Large intestine (tissue), 3 donors: ENCODE data around the gene MACROD1. TPM values are rescaled to one million over a fixed set of nuclear protein-coding genes. Genes with fewer than 3 reads are reported as not detected.

Source experiments
- DNase-seq, 2 donors: peaks; one replicate each; pipeline versions ENCODE4 v3.0.0 to v3.0.0-alpha.2; 2013
- H3K27ac ChIP-seq: one replicate; pipeline ENCODE4 v1.5.1; 2013; ENCODE audit warnings: low read length
- H3K27me3 ChIP-seq: 2 replicates; pipeline ENCODE4 v1.6.1; 2013; ENCODE audit warnings: low read length; ENCODE audit not compliant: control insufficient read depth, insufficient read depth
- H3K36me3 ChIP-seq: 2 replicates; pipeline ENCODE4 v1.6.1; 2013; ENCODE audit warnings: low read length; ENCODE audit not compliant: control insufficient read depth, insufficient read depth
- H3K4me1 ChIP-seq: one replicate; pipeline ENCODE4 v1.6.1; 2013; ENCODE audit warnings: low read length; ENCODE audit not compliant: control insufficient read depth, insufficient read depth
- H3K4me3 ChIP-seq: one replicate; pipeline ENCODE4 v1.5.1; 2013; ENCODE audit warnings: low read length
- H3K9me3 ChIP-seq: one replicate; pipeline ENCODE4 v1.6.1; 2013; ENCODE audit warnings: mild to moderate bottlenecking, low read depth, low read length, moderate library complexity; ENCODE audit not compliant: control insufficient read depth
- WGBS: methylation state at CpG from one replicate; pipeline ENCODE4 v1.1.5; 2013; ENCODE audit warnings: low lambda C conversion rate; ENCODE audit not compliant: insufficient coverage; 5-methylcytosine and 5-hydroxymethylcytosine counted together
- polyA plus RNA-seq: library from polyadenylated mRNA; unstranded; fragments of 120-200 nt; gene quantifications from one replicate; pipeline ENCODE4 v1.2.1, GENCODE V29; 2013

MACROD1 gene
- polyA plus RNA-seq, 1 donor: 18.2 TPM

- no peaks in the 10 kb centered on the region for H3K9me3 ChIP-seq
- no peaks in the 10 kb centered on the region for H3K36me3 ChIP-seq
- H3K4me3 ChIP-seq: no peak overlapping the region
- DNase-seq: no peak
- no peak overlapping the region for H3K27ac ChIP-seq
- H3K4me1 ChIP-seq: peaks cover 17% of the 10 kb centered on the region
- WGBS: 17% methylated on average over 1 of the region's 8 CpGs
- H3K27me3 ChIP-seq: peaks cover 3% of the 10 kb centered on the region
These were observed 93.5 kb downstream of the MACROD1 start for GRCh38 chr11:64072403-64072802.

- Histone ChIP-seq H3K27ac (no peak overlapping the region), H3K9me3 (no peaks in the 10 kb centered on the region), H3K27me3 (peaks cover 4% of the 10 kb centered on the region), H3K4me1 (peaks cover 17% of the 10 kb centered on the region), H3K36me3 (no peaks in the 10 kb centered on the region), H3K4me3 (no peak overlapping the region)
- DNase-seq: no peak
- no CpG with 5 or more reads among the region's 20 CpGs for WGBS
These were observed 94.1 kb downstream of the MACROD1 start for GRCh38 chr11:64071849-64072248.

- H3K27ac ChIP-seq: no peak overlapping the region
- no peaks in the 10 kb centered on the region for H3K36me3 ChIP-seq
- H3K9me3 ChIP-seq: no peaks in the 10 kb centered on the region
- peaks cover 4% of the 10 kb centered on the region for H3K27me3 ChIP-seq
- DNase-seq: peak in 1 of 2 donors; percentile 43
- no peak overlapping the region for H3K4me3 ChIP-seq
- H3K4me1 ChIP-seq: peaks cover 17% of the 10 kb centered on the region
- no CpG with 5 or more reads among the region's 12 CpGs for WGBS
These were observed 95.6 kb downstream of the MACROD1 start for GRCh38 chr11:64070314-64070681.

- Histone ChIP-seq H3K9me3 (no peaks in the 10 kb centered on the region), H3K4me1 (peaks cover 17% of the 10 kb centered on the region), H3K27ac (no peak overlapping the region), H3K4me3 (no peak overlapping the region), H3K27me3 (peaks cover 4% of the 10 kb centered on the region), H3K36me3 (no peaks in the 10 kb centered on the region)
- WGBS: no CpG with 5 or more reads among the region's 23 CpGs
- DNase-seq: peak in 1 of 2 donors; percentile 33
These were observed 96.3 kb downstream of the MACROD1 start for GRCh38 chr11:64069401-64070313.

GRCh38 chr11:64068705-64069400 is 97.1 kb downstream of the MACROD1 start:
- no CpG with 5 or more reads among the region's 20 CpGs for WGBS
- Histone ChIP-seq H3K27ac (no peak overlapping the region), H3K4me3 (no peak overlapping the region), H3K9me3 (no peaks in the 10 kb centered on the region), H3K36me3 (no peaks in the 10 kb centered on the region), H3K4me1 (peaks cover 17% of the 10 kb centered on the region), H3K27me3 (peaks cover 4% of the 10 kb centered on the region)
- DNase-seq: no peak

- no CpG with 5 or more reads among the region's 26 CpGs for WGBS
- H3K27me3 ChIP-seq: peaks cover 5% of the 10 kb centered on the region
- no peak overlapping the region for H3K4me3 ChIP-seq
- peaks cover 17% of the 10 kb centered on the region for H3K4me1 ChIP-seq
- no peaks in the 10 kb centered on the region for H3K9me3 ChIP-seq
- no peaks in the 10 kb centered on the region for H3K36me3 ChIP-seq
- H3K27ac ChIP-seq: no peak overlapping the region
- DNase-seq: no peak
These were observed 98.5 kb downstream of the MACROD1 start for GRCh38 chr11:64067230-64067993.

- Histone ChIP-seq H3K36me3 (no peaks in the 10 kb centered on the region), H3K27me3 (peaks cover 19% of the 10 kb centered on the region), H3K4me1 (peaks cover 21% of the 10 kb centered on the region), H3K27ac (no peak overlapping the region), H3K9me3 (no peaks in the 10 kb centered on the region), H3K4me3 (no peak overlapping the region)
- no peak for DNase-seq
- WGBS: no CpG with 5 or more reads among the region's 10 CpGs
These were observed 100.2 kb downstream of the MACROD1 start for GRCh38 chr11:64065712-64066111.

GRCh38 chr11:64065141-64065465 is 100.8 kb downstream of the MACROD1 start:
- Histone ChIP-seq H3K27me3 (peaks cover 25% of the 10 kb centered on the region), H3K36me3 (no peaks in the 10 kb centered on the region), H3K4me1 (peaks cover 21% of the 10 kb centered on the region), H3K9me3 (no peaks in the 10 kb centered on the region), H3K4me3 (no peak overlapping the region), H3K27ac (no peak overlapping the region)
- DNase-seq: no peak
- WGBS: no CpG with 5 or more reads among the region's 11 CpGs

- peaks cover 27% of the 10 kb centered on the region for H3K27me3 ChIP-seq
These were observed 101.4 kb downstream of the MACROD1 start for GRCh38 chr11:64064374-64065140.

GRCh38 chr11:64063777-64064176 is 102.1 kb downstream of the MACROD1 start:
- H3K36me3 ChIP-seq: no peaks in the 10 kb centered on the region
- no CpG with 5 or more reads among the region's 13 CpGs for WGBS
- no peak overlapping the region for H3K27ac ChIP-seq
- H3K27me3 ChIP-seq: peaks cover 27% of the 10 kb centered on the region
- DNase-seq: no peak
- H3K4me1 ChIP-seq: peaks cover 10% of the 10 kb centered on the region
- no peaks in the 10 kb centered on the region for H3K9me3 ChIP-seq
- no peak overlapping the region for H3K4me3 ChIP-seq

More at GRCh38 chr11:64064374-64065140, 101.4 kb downstream of the MACROD1 start:
- Histone ChIP-seq H3K4me3 (no peak overlapping the region), H3K9me3 (no peaks in the 10 kb centered on the region), H3K4me1 (peaks cover 16% of the 10 kb centered on the region), H3K27ac (no peak overlapping the region), H3K36me3 (no peaks in the 10 kb centered on the region)
- DNase-seq: no peak
- no CpG with 5 or more reads among the region's 17 CpGs for WGBS
